NCI-H2171 (cell line): ENCODE measurements around the gene RAD18.

Experiments
- DNase-seq: peaks from one replicate; lab custom pipeline; 2025; lab: John Stamatoyannopoulos, UW

The RAD18 gene

DNA sequence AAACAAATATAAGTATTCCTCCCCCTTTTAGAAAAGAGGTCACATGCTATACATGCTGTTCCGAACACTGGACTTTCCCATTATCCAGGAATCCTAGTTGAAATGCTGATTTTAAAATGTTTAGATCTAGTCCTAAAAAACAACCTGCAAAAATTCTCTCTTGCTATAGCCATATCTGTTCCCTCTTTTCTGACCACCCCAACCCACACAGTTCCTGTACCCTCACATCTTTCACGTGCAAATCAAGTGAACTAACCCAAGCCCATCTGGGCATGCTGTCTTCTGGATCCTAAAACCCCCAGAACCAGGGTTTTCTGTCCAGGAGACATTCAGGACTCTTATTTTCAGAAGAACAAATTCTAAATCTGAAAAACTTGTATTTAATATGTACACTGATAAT lies 67.4 kb downstream of the RAD18 start:
- DNase-seq, result no peak

DNA sequence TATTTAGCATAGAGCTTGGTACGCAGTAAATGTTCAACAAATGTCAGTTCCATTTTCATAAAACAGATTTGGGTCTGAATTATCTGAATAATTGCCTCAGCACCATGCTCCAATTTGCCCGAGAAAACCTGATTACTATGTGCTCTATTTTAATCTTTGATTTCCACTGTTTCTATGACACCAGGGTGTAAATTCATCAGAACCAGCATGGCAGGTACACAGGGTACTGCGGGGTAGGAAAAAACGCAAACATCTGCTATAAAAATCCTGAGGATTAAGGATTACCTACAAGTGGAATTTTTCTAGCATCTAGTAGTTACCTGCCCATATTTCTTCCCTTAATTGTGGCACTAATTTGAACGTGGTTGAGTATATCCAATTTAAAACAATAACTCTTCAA lies 70.3 kb downstream of the RAD18 start:
- DNase-seq, result no peak

DNA sequence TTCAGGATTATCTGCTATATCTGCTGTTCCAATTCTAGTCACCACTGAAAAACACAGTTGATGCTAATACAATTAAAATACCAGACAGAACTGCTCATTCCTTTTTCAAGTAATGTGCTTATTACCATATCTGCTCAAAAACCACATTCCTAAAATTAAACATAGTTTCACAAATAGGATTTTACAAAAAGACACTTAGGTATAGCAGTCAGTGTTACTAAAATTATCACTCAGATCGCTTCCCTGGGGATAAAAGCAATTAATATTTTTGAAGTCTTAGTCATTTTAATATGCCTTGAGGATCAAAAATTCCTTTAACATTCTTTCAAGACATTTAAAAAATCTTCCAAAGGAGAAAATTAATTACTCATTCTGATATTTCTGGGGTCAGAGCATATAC lies 71.5 kb downstream of the RAD18 start:
- no peak for DNase-seq

DNA sequence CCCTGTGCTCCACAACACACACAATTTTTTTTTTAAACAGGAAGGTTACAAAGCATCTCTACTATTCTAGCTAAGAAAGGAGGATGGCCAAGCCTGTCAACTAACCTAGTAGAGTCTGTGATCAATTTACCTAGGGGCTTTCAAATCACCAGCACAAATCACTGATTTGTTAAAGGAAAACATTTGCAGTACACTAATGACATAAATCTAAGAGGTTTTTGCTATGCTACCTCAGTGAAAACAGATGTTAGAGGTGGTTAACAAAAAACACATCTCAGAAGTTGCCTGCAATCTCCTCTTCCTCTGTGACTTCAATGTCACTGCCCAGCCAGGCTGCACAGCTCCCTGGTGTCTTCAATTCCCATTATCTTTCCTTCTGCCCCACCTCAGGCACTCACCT lies 72.0 kb downstream of the RAD18 start:
- DNase-seq, result no peak

DNA sequence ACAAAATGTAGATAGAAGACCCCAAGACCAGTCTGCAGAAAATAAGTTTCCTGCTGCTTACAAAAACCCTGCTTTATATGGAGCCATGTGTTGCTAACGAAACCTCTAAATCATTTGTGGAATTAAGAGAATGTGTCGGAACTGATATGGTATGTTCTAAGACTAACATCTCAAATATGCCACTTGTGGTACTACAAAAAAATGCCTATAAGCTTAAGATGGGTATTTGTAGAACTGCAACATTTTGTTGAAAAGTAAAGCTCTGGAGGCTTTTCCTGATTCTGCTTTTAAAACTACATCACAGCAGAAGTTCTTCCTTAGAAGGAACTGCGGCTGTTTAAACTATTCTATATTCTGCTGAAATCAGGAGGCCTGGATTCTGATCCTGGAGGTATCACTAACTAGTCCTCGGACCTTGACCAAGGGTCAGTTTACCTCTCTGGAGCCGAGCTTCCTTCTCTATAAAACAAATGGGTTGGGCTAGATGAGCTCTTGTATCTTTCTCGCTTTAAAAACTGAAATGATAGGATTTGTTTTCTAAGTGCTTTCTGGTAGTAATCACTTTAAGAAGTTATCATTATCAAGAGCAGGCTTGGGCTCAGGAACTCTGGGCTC lies 74.9 kb downstream of the RAD18 start:
- no peak for DNase-seq

DNA sequence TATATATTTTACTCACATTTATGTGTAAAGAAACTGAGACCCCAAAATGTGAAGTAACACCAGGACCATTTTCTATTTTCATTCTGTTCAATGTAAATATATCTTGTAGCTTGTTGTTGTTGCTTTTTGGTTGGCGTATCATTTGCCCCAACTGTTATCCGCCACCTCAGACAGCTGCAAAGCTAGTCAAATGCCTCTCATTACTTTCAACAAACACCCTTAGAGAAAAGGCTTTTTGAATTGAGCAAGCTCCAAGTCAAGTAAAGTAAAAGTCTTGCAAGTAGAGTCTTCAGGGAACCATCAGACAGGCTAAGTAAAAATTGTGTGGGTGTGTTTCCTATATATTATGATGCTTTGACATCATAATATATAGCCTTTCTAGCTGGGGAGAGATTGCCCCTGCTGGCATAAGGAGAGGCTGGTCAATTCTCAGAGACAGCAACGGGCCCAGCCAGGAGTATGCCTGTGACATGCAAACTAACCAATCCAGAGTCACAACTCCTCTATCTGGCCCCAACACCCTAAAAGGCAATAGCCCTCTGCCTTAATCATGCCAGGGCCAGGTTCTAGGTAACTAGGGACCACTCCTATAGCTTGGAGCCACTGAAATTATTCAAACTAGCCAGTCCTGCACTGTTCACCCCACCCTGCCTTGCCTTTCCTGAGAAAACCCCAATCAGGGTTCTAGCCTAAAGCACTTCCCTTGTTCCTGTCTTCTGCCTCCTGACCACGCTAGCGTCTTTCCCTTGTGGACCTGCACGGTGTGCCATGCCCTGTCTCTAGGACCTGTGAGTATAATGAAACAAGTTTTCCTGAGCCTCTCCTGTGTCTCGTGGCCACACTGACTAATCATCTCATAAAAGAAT lies 75.6 kb downstream of the RAD18 start:
- DNase-seq, result no peak

DNA sequence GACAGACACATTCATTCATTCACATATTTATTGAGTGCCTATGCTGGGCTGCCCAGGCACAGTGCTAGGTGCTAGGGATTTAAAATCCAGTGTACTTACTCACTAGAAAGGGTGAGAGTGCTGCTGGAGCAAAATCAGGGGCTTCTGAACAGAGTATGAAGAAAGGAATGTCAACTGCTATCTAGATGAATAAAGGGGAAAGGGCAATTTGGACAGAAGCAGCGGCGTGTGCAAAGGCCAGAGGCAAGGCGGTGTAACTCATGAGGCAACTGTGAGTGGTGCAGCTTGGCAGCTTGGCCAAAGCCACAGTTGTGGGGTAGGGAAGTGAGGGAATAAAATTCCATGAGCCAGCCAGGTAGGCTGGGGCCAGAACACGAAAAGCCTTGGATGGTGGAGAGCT lies 76.7 kb downstream of the RAD18 start:
- no peak for DNase-seq

DNA sequence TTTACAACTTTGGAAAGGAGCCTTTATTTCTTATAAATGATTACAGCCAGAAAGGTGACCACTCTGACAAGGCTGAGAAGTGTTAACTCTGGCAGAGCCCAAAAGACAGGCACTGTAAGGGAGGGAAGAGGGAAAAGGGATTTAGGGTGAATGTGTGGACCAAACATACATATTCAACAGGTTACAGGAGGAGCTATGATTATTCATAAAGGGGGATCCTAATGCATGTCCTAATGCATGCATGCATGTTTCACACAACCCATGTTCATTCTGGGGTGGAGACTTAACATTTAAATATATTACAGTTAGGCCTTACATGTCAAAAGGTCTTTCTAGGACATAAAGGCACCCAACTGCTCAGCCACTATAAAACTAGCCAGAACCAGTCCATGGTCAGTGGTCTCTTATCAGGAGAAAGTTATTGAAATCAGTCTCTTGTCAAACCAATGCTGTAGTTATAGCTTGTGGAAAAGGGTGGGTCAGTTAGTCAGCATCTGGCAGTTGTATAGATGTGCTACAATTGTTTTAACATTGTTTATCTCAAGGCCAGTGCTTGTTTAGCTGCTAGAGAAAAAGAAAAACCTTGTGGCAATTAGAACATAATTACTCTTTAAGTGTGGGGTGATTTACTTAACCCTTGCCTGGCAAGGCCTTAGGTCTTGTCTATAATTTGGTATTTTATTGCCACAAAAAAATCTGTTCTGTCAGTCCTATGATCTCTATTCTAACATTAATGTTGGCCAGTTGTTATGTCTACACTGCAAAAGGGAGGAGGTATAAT lies 77.5 kb downstream of the RAD18 start:
- DNase-seq, result no peak

DNA sequence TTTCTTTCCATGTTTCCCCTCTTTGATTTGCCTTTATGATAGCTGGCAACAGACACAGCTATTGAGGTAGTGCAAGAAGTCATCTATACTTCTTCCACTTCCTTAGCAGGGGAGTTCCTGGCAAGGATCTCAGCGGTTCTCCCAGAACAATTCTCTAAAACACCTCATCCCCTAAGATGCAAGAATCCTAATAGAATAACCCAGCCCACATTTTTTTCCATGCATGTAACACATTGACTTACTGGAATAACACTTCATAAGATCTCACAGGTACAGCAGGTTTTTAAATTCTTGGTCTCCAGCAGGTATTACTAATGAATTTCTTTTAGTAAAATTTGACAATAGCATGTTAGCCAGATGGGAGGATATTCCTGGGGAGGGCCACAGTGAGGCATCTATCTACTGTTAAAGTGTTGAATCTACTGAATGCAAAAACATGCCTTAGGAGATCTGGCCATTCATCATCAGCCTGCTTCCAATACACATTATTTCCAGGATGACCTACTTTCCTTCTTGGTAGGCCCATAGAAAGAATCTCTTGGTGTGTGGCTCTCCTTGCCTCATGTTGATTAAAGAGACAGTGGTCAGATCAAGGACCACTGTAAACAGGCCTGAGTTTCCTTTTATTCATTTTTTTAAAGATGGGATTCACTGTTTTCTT lies 78.5 kb downstream of the RAD18 start:
- DNase-seq, result no peak

DNA sequence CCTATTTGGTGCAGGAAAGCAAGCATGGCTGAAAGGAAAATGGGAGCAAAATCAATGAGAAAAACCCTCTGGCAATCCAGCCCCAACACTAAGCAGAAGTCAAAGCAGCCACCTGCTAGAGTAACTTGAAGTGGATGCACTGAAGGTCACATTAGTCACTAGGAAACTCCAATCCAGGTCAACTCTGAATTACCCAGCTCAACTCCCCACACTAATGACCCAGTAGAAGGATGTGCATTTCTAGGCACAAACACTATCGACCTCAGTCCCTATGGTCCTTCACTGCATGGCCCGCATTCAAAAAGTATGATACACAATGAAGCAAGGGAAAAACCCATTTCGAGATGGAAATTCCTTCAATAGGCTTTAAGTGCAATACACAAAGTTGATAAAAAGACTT lies 80.6 kb downstream of the RAD18 start:
- no peak for DNase-seq

DNA sequence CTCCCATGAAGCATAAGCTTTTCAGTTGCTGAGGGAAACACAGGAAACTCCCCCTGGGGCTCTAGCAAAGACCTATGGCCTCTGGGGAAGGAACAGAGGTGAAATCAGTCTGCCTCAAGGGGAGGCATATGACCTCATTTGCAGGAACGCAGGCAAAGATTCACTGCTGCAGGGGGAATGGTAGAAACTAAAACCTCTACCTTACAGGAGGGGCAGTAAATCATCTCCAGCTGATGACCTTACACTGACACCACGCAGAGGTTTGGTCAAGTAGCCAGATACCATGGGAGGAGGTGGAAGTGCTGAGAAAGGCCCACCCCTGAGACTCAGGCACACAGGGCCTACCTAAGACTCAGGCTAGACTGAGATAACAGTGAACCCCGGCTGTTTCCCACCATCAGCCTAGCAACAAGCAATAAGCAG lies 81.1 kb downstream of the RAD18 start:
- DNase-seq, result no peak

DNA sequence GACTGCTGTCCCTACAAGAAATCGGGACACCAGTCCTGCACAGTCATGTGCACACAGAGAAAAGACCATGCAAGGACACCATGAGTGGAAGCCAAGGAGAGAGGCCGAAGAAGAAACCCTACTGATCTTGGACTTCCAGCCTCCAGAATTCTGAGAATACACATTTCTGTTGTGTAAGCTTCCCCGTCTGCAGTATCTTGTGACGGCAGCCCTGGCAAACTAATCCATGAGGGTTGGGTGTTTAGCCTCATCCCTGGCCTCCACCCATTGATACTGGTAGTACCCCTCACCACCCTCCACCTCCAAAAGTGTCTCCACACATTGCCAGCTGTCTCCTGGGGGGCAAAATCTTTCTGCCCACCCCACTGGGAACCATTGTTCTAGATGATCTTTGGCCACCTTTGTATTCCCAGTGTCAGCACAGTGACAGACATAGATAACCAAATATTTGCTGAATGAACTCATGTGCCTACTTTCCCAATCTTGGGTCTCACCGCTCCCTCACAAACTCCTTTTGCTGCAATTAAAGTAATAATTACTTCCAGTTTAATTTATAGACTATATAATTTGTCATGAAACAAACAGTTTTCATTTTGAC lies 83.8 kb downstream of the RAD18 start:
- no peak for DNase-seq

DNA sequence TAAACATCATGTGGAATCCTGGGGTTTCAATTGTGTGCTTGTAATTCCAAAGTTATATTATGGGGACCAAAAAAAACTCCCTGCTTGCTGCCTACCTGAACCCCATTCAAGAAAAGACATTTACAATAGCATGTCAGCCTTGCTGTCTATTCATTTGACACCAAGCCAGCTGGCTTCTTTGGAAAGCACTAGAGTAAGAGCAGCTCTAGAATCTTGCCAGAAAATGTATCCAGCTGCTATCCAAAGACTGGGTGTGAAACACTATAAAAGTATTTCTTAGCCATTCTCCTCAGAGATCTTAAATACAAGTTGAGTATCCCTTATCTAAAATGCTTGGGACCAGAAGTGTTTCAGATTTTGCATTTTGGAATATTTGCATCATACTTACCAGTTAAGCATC lies 87.4 kb downstream of the RAD18 start:
- DNase-seq, result no peak

DNA sequence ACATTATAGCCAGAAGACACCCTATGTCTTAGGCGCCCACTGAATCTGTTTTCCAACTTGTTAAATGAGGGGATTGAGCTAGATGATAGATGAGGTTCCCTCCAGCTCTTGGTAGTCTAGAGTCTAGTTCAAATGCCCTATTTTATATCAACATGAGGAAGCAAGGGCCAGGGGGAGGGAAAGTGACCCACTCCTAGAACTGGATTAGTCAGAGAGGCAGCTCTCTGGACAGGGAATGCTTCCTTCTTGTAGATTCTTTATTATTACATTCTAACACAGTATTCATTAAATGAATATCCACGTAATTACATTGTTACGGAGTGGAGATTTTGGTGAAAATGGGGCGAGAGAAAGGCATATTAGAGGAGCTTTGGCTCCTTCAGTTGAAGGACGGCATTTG lies 89.5 kb downstream of the RAD18 start:
- no peak for DNase-seq

DNA sequence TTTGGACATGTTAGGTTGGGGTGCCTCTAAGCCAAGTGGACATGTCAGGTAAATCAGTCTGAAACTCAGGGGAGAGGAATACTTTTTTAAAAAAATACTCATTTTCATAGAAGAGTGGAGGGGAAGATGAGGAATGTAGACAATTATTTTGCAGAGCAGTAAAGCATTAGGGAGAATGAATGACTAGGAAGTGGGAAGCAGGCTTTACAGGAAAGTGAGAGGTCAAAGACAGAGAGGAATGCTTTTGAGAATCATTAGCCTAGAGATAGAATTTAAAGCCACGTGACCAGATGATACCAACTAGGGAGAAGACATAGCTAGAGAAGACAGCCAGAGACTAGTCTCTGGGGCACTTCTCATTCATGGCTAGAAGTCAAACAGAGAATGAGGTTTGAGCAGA lies 91.0 kb downstream of the RAD18 start:
- DNase-seq, result no peak

DNA sequence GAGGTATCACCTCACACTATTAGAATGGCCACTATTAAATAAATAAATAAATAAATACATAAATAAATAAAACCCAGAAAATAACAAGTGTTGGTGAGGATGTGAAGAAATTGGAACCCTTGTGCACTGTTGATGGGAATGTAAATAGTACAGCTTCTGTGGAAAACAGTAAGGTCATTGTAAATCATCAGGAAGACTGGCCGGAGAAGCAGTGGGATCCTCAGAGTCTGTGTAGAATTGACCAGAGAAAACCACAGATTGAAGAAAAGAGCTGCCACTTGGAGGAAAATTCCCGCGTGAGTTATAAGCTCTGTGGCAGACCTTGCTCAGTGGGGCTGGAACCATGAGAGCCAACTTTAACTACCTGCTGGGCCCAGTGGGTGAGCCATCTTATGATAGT lies 92.0 kb downstream of the RAD18 start:
- DNase-seq, result no peak

DNA sequence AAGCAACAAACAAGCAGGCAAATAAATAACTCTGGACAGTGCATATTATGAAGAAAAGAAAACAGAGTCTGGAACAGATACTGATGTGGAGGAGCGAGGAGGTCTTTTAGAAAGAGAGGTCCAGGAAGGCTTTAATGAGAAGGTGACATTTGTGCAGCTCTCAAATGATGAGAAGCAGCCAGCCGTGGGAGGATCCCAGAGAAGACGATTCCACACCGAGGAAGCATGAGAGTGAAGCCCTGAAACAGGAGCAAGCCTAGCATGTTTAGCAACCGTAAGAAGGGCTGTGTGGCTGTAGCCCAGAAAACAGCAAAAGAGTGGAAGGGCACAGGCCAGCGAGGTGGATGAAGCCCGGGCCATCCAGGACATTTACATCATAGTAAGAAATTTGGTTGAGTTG lies 93.1 kb downstream of the RAD18 start:
- DNase-seq, result no peak

DNA sequence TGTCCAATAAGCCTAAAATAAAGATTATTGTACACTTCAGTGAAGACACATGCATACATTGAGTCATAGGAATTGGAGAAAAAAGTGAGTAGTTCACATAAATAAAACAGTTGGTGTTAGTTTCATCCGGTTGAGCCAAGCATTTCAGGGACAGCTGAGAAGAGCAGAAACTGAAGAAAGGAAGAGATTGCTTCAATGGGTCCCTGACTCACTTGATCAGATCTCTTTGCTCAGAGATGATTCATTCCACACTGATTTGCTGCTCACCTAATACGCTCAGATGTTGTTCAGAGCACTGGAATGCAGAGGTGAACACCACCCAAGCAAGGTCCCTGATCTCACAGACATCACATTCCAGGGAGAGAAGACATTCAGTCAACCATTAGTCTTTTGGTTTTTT lies 93.7 kb downstream of the RAD18 start:
- DNase-seq, result no peak

DNA sequence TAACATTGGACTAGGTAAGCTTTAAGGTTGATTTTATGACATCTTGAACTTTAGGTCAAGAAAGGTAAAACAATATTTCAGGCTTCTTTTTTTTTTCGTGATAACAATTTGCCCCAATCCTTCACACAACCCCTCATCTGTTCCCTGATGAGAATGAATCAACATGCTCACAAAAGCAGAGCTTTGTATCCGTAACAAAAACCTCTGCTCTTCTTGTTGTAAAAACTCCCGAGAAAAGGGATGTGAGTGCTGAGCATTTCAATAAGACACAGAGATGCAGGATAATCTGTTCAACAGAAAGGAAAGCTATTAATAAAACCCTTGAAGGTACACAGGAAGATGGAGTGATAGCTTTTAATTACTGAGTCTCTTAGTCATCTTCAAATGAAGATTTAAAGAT lies 94.3 kb downstream of the RAD18 start:
- no peak for DNase-seq

DNA sequence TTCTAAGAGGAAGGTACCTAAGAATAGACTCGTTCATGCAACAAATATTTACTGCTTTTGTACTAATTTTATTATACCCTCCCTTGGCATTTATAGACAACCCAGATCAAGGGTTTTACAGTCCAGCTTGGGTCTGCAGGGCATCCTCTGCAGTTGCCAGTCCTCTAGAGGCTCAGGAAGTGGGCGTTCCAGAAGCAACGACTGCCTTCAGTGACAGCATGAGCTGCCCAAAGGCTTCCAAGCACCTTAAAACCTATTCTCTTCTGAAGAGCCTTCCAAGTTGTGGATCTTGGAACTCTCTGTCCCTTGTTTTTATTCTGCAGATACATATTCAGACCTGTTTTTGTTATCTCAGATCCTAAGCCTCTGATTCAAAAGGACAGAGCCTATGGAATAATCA lies 95.6 kb downstream of the RAD18 start:
- DNase-seq, result no peak

DNA sequence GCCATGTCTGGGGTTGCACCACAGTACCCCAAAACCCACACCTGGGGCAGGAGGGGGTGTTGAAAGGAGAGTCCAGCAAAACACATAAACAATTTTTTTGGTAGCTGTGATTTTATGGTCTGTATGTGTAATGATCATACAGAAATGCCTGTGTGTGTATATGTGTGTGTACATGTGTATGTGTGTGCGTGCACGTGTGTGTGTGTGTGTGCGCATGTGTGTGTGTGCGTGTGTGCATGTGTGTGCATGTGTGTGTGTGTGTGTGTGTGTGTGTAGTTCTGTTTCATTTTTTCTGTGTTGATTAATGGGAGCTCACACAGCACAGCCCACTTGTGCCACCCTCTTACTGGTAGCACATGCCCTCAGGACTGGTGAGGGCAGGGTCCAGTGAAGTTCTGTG lies 97.6 kb downstream of the RAD18 start:
- DNase-seq, result no peak
